ENCODE data around the gene FAM222A. TPM values are rescaled to one million over a fixed set of nuclear protein-coding genes. Genes with fewer than 3 reads are reported as not detected.

Gene FAM222A
- polyA plus RNA-seq, 1 donor from 2014 or later: 8.5 TPM

DNA sequence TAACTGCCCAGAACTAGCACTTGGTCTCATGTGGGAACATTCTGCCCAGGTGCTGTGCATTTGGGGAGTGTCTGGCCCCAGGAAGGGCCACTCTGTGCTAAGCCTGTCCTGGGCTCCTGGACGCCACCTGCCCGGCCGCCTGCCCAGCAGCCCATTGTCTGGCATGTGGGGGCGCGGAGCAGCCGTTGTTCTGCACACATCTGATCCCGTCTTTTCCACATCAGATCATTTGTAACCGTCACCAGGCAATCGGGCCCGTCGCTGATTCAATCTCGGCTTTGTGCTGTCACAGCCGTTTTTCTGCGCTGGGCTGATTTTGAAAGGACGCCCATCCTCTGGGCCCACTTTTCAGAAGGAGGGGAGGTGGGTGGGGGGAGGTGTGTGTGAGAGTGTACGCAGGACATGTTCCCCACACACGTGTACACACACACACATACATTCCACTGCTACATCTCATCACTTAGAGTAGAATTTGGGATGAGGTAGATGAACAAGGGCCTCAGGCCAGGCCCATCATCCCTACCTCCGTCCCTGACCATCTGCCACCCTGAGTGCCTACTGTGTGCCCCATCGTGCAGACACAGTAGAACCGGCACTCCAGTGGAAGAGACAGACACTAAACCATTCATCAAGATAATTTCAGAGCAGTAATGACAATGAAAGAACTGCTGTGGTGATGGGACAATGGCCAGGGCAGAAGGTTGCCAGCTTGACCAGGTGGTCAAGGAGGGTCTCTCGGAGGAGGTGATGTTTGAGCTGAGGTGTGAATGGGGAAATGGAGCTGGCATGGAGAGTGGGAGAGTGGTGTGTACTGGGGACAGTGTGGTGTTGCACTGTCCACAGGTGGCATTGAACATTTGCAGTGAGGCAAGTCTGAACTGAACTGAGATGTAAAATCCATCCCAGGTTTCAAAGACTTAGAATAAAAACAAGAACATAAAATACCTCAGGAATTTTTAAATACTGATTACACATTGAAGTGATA lies 19.0 kb downstream of the FAM222A start:
- Histone ChIP-seq H3K9me2 (ENCODE audit: insufficient read depth, low read length) (no peaks in the 10 kb centered on the region), H3K27me3 (ENCODE audit: insufficient read depth, low read depth, low read length) (no peaks in the 10 kb centered on the region), H3K27ac (ENCODE audit: low read length) (peak overlapping the region; percentile 57), H4K20me1 (ENCODE audit: insufficient read depth) (no peaks in the 10 kb centered on the region), H2AFZ (ENCODE audit: low read depth, low read length) (no peak overlapping the region), H3K9ac (ENCODE audit: low read length) (peak overlapping the region; percentile 42), H3K4me3 (ENCODE audit: low read length) (no peak overlapping the region), H3F3A (ENCODE audit: insufficient read depth, low read length, poor library complexity, severe bottlenecking) (no peaks in the 10 kb centered on the region), H3K9me3 (ENCODE audit: low read length) (no peaks in the 10 kb centered on the region), H3K4me2 (ENCODE audit: low read length) (no peak overlapping the region), H3K36me3 (ENCODE audit: insufficient read depth, low read length) (no peaks in the 10 kb centered on the region), H3K79me2 (replicated peaks; ENCODE audit: insufficient read depth, low read length) (peaks cover 46% of the 10 kb centered on the region)
- peak; percentile 38 for TF ChIP-seq EP300 (conservative IDR thresholded peaks at IDR 0.05; ENCODE audit: poor library complexity, severe bottlenecking)
- no peak for TF ChIP-seq MXI1 (conservative IDR thresholded peaks at IDR 0.05; ENCODE audit: poor library complexity, severe bottlenecking)
- TF ChIP-seq POLR2AphosphoS5 (IDR thresholded peaks at IDR 0.05): peak; percentile 46

DNA sequence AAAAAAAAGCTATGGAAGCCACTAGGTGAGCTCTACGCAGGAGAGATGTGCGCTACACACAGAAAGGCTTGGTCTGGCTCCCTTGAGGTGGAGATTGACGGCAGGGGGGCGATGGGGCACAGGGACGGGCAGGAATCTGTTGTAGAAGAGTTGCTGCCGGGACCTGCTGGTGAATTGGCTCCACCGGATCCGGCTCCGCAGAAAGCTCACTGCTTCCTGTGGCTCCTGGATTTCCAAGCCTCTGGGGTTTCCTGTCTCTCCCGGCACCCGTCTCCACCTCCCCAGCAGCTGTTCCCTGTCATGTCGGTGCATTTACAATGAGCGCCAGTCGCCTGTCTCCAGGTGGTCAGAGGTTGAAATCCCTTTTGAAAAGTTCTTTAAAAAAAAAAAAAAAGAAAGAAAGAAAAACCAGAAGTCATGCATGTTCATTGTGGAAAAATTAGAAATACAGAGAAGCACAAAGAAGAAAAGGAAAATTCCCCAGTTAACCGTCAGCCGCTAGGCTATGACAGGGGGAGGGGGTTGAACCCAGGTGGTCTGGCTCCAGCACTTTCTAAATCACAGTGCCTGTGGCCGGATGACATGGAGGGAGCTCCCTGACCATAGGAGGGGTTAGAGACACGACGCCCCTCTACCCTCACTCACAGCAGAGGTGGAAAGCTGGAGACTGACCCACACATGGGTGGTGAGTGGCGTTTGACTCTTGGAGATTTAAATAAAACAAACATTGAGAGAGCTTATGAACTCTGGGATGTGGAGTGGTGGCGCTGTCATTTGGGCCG lies 20.8 kb downstream of the FAM222A start:
- TF ChIP-seq RAD21 (conservative IDR thresholded peaks at IDR 0.05) (no peak), SMC3 (conservative IDR thresholded peaks at IDR 0.05; ENCODE audit: poor library complexity) (no peak), EZH2 (IDR thresholded peaks at IDR 0.05; ENCODE audit: borderline replicate concordance, insufficient read depth, low read length, poor library complexity, severe bottlenecking) (no peak), MXI1 (conservative IDR thresholded peaks at IDR 0.05; ENCODE audit: poor library complexity, severe bottlenecking) (no peak)
- TF ChIP-seq, protein P1, sequence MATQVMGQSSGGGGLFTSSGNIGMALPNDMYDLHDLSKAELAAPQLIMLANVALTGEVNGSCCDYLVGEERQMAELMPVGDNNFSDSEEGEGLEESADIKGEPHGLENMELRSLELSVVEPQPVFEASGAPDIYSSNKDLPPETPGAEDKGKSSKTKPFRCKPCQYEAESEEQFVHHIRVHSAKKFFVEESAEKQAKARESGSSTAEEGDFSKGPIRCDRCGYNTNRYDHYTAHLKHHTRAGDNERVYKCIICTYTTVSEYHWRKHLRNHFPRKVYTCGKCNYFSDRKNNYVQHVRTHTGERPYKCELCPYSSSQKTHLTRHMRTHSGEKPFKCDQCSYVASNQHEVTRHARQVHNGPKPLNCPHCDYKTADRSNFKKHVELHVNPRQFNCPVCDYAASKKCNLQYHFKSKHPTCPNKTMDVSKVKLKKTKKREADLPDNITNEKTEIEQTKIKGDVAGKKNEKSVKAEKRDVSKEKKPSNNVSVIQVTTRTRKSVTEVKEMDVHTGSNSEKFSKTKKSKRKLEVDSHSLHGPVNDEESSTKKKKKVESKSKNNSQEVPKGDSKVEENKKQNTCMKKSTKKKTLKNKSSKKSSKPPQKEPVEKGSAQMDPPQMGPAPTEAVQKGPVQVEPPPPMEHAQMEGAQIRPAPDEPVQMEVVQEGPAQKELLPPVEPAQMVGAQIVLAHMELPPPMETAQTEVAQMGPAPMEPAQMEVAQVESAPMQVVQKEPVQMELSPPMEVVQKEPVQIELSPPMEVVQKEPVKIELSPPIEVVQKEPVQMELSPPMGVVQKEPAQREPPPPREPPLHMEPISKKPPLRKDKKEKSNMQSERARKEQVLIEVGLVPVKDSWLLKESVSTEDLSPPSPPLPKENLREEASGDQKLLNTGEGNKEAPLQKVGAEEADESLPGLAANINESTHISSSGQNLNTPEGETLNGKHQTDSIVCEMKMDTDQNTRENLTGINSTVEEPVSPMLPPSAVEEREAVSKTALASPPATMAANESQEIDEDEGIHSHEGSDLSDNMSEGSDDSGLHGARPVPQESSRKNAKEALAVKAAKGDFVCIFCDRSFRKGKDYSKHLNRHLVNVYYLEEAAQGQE (IDR thresholded peaks at IDR 0.05; ENCODE audit: borderline replicate concordance): no peak
- H3K36me3 ChIP-seq (ENCODE audit: insufficient read depth, low read length): no peaks in the 10 kb centered on the region
- H3K4me2 ChIP-seq (ENCODE audit: low read length): peak overlapping the region; percentile 51

More for the DNA sequence above, 20.8 kb downstream of the FAM222A start:
- no peaks in the 10 kb centered on the region for H3K27me3 ChIP-seq (ENCODE audit: insufficient read depth, low read depth, low read length)
- H3K9ac ChIP-seq (ENCODE audit: low read length): peak overlapping the region; percentile 40
- no peaks in the 10 kb centered on the region for H4K20me1 ChIP-seq (ENCODE audit: insufficient read depth)
- H3F3A ChIP-seq (ENCODE audit: insufficient read depth, low read length, poor library complexity, severe bottlenecking): peaks cover 6% of the 10 kb centered on the region
- peak overlapping the region; percentile 44 for H3K27ac ChIP-seq (ENCODE audit: low read length)
- peaks cover 54% of the 10 kb centered on the region for H3K79me2 ChIP-seq (replicated peaks; ENCODE audit: insufficient read depth, low read length)
- H3K4me3 ChIP-seq (ENCODE audit: low read length): peak overlapping the region; percentile 51
- no peaks in the 10 kb centered on the region for H3K9me2 ChIP-seq (ENCODE audit: insufficient read depth, low read length)
- no peak overlapping the region for H2AFZ ChIP-seq (ENCODE audit: low read depth, low read length)
- H3K9me3 ChIP-seq (ENCODE audit: low read length): no peaks in the 10 kb centered on the region

All from neural cell (in vitro differentiated cells).